Left lung (tissue), 10 donors: ENCODE results near the gene GARIN5A. TPM values are rescaled to one million over a fixed set of nuclear protein-coding genes. Genes with fewer than 3 reads are reported as not detected.

Experiments
- ATAC-seq: fragments of 200-7000 bp; cut with Tn5 transposase; one replicate; pipeline ENCODE4 v1.9.1; 2020; ENCODE audit warnings: moderate library complexity
- DNase-seq, 4 donors: peaks; one replicate each; pipeline ENCODE4 v3.0.0-alpha.2; 2013 to 2020
- H3K27ac ChIP-seq, 2 donors: fragments of 200-600 bp; sonication (generic) in 1 of 2; one replicate each; pipeline versions ENCODE4 v1.5.0 to v1.8.0; 2020 to 2021
- H3K27me3 ChIP-seq, 2 donors: fragments of 200-600 bp; sonication (generic) in 1 of 2; one replicate each; pipeline versions ENCODE4 v1.5.0 to v1.8.0; 2020 to 2021
- H3K36me3 ChIP-seq, 2 donors: fragments of 200-600 bp; sonication (generic) in 1 of 2; one replicate each; pipeline versions ENCODE4 v1.5.0 to v1.8.0; 2020 to 2021
- H3K4me1 ChIP-seq, 2 donors: fragments of 200-600 bp; one replicate each; pipeline ENCODE4 v1.8.0; 2021
- H3K4me3 ChIP-seq, 2 donors: fragments of 200-600 bp; sonication (generic) in 1 of 2; one replicate each; pipeline versions ENCODE4 v1.5.0 to v1.8.0; 2020 to 2021; ENCODE audit warnings: mild to moderate bottlenecking in 1 of 2
- H3K9me3 ChIP-seq, 2 donors: fragments of 200-600 bp; sonication (generic) in 1 of 2; one replicate each; pipeline versions ENCODE4 v1.5.0 to v1.8.0; 2020 to 2021
- intact Hi-C, 2 donors: fragments of 100-400 bp; cut with DNase I; formaldehyde crosslinking; loops; one replicate each; pipeline versions ENCODE4 v1.11.2 to v1.14.2; 2022
- polyA plus RNA-seq, 6 donors: library from polyadenylated mRNA; unstranded; fragments of 120-200 nt; gene quantifications; one replicate each; pipeline ENCODE4 v1.2.1, GENCODE V29; 2013; ENCODE audit not compliant: insufficient read length in 6 of 6
- total RNA-seq, 2 donors: library from RNA; stranded (reverse); fragmentation: NEBNext Ultra II Directional; extraction: Animal tissue kit (Norgen Biotek cat#: 25700); gene quantifications; one replicate each; pipeline ENCODE4 v1.2.1, GENCODE V29; 2021
- TF ChIP-seq, protein P1 (sequence below), 2 donors: fragments of 200-600 bp; sonication (generic) in 1 of 2; IDR thresholded peaks; one replicate each; pipeline versions ENCODE4 v1.5.0 to v1.8.0; 2021; ENCODE audit warnings: antibody characterized with exemption in 2 of 2
- donor health status: DM: no; HTN: yes; CAD: no.
- donor health status: DM: no; HTN: no; CAD: no.

Gene GARIN5A
- total and polyA plus RNA-seq, 8 donors = 2.6 to 5.4 (median 3.9) TPM

DNA sequence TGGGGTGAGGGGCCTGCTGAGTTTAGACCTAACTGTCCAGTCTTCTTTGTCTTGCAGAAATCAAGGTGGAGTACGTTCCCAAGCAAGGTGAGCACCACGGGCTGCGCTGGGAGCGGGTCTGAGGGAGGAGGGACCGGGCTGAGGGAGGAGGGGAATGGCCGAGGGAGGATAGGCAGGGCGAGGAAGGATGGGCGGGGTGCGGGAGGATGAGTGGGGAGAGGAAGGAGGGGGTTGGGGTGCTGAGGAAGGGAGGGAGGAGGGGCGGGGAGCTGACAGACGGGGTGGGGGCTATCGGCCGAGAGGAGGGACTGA lies 25.5 kb downstream of the GARIN5A start:
- H3K9me3 ChIP-seq = no peaks in the 10 kb centered on the region
- no peak overlapping the region for H3K27ac ChIP-seq
- intact Hi-C loops = no loop called here
- no peak for ATAC-seq
- TF ChIP-seq, protein P1, sequence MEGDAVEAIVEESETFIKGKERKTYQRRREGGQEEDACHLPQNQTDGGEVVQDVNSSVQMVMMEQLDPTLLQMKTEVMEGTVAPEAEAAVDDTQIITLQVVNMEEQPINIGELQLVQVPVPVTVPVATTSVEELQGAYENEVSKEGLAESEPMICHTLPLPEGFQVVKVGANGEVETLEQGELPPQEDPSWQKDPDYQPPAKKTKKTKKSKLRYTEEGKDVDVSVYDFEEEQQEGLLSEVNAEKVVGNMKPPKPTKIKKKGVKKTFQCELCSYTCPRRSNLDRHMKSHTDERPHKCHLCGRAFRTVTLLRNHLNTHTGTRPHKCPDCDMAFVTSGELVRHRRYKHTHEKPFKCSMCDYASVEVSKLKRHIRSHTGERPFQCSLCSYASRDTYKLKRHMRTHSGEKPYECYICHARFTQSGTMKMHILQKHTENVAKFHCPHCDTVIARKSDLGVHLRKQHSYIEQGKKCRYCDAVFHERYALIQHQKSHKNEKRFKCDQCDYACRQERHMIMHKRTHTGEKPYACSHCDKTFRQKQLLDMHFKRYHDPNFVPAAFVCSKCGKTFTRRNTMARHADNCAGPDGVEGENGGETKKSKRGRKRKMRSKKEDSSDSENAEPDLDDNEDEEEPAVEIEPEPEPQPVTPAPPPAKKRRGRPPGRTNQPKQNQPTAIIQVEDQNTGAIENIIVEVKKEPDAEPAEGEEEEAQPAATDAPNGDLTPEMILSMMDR (IDR thresholded peaks at IDR 0.05) = no peak
- H3K4me1 ChIP-seq = no peaks in the 10 kb centered on the region
- peaks cover 0 to 18% of the 10 kb centered on the region in 2 donors for H3K27me3 ChIP-seq
- no peaks in the 10 kb centered on the region for H3K36me3 ChIP-seq
- no peak overlapping the region for H3K4me3 ChIP-seq
- DNase-seq = peak in 1 of 4 donors; percentile 50

DNA sequence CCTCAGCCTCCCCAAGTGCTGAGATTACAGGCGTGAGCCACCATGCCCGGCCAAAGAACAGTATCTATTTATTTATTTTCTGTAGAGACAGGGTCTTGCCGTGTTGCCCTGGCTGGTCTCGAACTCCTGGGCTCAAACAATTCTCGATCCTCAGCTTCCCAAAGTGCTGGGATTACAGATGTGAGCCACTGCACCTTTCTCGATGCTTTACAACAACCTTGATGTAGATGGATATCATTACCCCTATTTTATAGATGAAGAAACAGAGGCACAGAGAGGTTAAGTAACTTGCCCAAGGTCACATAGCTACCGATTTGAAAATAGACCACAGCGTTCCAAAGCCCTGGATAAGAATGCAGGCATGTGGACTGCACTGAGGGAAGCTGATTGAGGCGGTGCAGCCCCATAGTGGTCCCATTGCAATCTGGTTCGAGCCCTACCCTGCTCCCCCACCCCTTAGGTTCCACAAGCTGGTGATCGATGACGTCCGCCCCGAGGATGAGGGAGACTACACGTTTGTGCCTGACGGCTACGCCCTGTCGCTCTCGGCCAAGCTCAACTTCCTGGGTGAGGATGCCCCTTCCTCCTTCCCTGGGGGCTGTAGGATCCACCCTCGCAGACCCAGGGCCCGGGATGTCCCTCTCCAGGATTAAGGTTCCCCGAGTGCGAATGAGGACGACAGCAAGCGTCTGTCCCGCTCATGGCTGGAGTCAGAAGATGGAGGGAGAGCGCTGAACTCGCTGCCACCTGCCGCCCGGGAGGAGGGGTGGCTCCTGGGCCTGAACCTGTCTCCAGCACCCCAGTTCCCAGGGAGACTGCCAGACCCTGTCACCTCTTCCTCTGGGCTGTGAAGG lies 26.1 kb downstream of the GARIN5A start:
- Histone ChIP-seq H3K9me3 (no peaks in the 10 kb centered on the region), H3K27ac (no peak overlapping the region), H3K36me3 (no peaks in the 10 kb centered on the region), H3K4me3 (no peak overlapping the region), H3K27me3 (peaks cover 0 to 18% of the 10 kb centered on the region in 2 donors), H3K4me1 (no peaks in the 10 kb centered on the region)
- intact Hi-C loops = no loop called here
- ATAC-seq (no peak), DNase-seq (peak in 1 of 4 donors; percentile 34)
- TF ChIP-seq, protein P1 (IDR thresholded peaks at IDR 0.05) = no peak

DNA sequence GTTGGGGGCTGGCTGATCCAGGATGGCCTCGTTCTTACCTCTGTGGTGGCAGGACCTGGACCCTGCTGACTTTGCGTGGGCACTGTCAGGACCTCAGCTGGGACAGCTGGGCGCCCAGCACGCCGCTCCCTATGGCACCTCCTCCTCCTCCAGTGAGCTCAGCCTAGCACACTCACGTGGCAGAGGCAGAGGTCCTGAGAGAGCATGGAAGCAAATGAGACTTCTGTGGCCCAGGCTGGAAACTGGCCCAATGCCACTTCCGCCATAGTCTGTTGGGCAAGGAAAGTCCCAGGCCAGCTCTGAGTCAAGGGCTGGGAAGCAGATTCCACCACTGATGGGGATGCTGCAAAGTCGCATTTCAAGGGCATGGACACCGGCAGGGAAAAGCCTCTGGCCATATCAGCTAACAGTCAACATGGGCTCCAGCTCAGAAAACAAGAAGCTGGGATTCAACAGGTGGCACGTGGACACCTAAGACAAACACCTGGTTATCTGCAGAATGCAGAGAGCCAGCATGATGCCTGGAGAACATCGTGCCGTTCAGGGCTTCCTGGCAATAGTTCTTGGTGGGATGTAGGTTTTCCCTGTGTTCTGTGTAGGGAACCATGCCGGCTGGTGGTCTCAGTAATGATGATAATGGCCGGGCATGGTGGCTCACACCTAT lies 27.3 kb downstream of the GARIN5A start:
- intact Hi-C loops = no loop called here
- Histone ChIP-seq H3K36me3 (no peaks in the 10 kb centered on the region), H3K27ac (no peak overlapping the region), H3K9me3 (no peaks in the 10 kb centered on the region), H3K4me3 (no peak overlapping the region), H3K4me1 (no peaks in the 10 kb centered on the region), H3K27me3 (peaks cover 0 to 18% of the 10 kb centered on the region in 2 donors)
- DNase-seq (peak in 1 of 4 donors; percentile 51), ATAC-seq (no peak)
- TF ChIP-seq, protein P1 (IDR thresholded peaks at IDR 0.05) = no peak

DNA sequence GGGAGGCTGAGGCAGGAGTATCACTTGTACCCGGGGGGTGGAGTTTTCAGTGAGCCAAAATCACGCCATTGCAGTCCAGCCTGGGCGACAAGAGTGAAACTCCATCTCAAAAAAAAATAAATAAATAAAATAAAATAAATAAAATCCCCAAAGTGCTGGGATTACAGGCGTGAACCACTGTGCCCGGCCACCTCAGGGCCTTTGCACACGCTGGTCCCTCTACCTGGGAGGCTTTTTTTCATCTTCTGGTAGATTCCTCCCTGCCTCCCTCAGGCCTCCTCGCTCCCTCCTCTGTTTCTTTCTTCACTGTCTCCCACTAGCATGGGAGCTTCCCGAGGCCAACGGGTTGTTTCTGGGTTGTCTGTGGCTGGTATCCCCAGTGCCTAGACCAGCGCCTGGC lies 28.9 kb downstream of the GARIN5A start:
- no peak overlapping the region for H3K27ac ChIP-seq
- no peaks in the 10 kb centered on the region for H3K36me3 ChIP-seq
- no peaks in the 10 kb centered on the region for H3K4me1 ChIP-seq
- no peak overlapping the region for H3K4me3 ChIP-seq
- DNase-seq (peak in 1 of 4 donors; percentile 37), ATAC-seq (no peak)
- peaks cover 0 to 18% of the 10 kb centered on the region in 2 donors for H3K27me3 ChIP-seq
- TF ChIP-seq, protein P1 (IDR thresholded peaks at IDR 0.05) = no peak
- intact Hi-C loops = no loop called here
- no peaks in the 10 kb centered on the region for H3K9me3 ChIP-seq

DNA sequence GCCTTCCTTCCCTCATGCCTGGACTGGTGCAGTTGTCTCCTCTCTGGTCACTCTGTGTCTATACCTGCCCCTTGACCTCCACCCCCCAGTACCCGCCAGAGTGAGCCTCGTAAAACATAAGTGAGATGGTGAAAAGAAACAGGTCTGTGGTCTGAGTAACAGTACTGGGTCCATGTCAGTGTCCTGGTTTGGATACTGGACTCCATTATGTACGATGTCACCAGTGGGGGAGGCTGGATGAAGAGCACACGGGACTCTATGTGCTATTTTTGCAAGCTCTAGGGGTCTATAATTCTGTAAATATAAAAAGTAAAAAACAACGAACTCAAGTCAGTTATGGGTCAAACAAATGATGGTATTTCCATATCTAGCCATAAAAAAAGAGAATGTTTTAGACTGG lies 29.6 kb downstream of the GARIN5A start:
- DNase-seq = no peak
- ATAC-seq = no peak
- Histone ChIP-seq H3K27ac (no peak overlapping the region), H3K4me3 (no peak overlapping the region), H3K36me3 (no peaks in the 10 kb centered on the region), H3K27me3 (peaks cover 0 to 18% of the 10 kb centered on the region in 2 donors), H3K4me1 (no peaks in the 10 kb centered on the region), H3K9me3 (no peaks in the 10 kb centered on the region)
- TF ChIP-seq, protein P1 (IDR thresholded peaks at IDR 0.05) = no peak
- intact Hi-C loops = no loop called here
